ENCODE measurements around the gene MERTK. TPM values are rescaled to one million over a fixed set of nuclear protein-coding genes. Genes with fewer than 3 reads are reported as not detected.

The MERTK gene
- polyA plus RNA-seq, 12 donors, result 2.4 to 9.1 (median 4.3) TPM; not detected in 1

- DNase-seq, result no peak
Observed at GRCh38 chr2:112075490-112076260, 177.3 kb downstream of the MERTK start.

DNA sequence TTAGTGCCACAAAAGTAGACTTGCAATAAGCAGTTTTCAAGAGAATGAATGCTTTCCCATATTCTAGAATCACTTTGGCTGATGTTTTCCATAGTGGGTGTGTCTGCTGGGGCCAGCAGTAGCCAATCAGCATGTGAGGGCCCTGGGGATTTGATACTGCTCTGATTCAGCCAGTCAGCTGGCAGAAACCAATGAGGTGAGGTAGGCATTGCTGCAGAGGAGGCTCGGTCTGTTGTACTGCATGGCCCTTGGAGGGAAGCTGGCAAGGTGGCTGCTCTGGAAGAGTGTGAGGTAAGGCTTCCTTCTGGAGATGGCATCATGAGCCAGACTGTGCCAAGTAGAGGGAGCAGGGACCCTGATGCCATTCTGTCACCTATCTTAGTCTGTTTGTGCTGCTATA is 179.4 kb downstream of the MERTK start:
- DNase-seq, result no peak

Other genes with a start within 250 kb of the MERTK start
- 10 to 100 TPM in 11 of 12 donors, not detected in 1; 18.1 to 25.3 (median 20.6) TPM for gene ANAPC1, start 14.4 kb upstream of the MERTK start, polyA plus RNA-seq (ENCODE audit: insufficient read length in 12 of 12)
- gene TMEM87B, start 156.7 kb downstream of the MERTK start, polyA plus RNA-seq (ENCODE audit: insufficient read length in 12 of 12), result 10 to 100 TPM in 11 of 12 donors, not detected in 1; 12.4 to 26.2 (median 19.7) TPM
- 10 to 100 TPM in 6 of 12 donors, 1 to 10 TPM in 5, not detected in 1; 7.4 to 12.8 (median 10.6) TPM for gene FBLN7, start 239.8 kb downstream of the MERTK start, polyA plus RNA-seq (ENCODE audit: insufficient read length in 12 of 12)

Data from muscle of arm (tissue), 12 donors.